T-helper 9 cell (primary cell): ENCODE data around the gene LSAMP.
"Not testable (repeated sequence)": the region's sequence is repeated elsewhere in the genome, so short reads cannot be mapped to it uniquely, and the experiment has no call there.

Source experiments
- DNase-seq: peaks from one replicate; pipeline ENCODE4 v3.0.0-alpha.2; 2020

The LSAMP gene

GRCh38 chr3:115784739-115785536, 660.3 kb downstream of the LSAMP start:
- DNase-seq = no peak

DNA sequence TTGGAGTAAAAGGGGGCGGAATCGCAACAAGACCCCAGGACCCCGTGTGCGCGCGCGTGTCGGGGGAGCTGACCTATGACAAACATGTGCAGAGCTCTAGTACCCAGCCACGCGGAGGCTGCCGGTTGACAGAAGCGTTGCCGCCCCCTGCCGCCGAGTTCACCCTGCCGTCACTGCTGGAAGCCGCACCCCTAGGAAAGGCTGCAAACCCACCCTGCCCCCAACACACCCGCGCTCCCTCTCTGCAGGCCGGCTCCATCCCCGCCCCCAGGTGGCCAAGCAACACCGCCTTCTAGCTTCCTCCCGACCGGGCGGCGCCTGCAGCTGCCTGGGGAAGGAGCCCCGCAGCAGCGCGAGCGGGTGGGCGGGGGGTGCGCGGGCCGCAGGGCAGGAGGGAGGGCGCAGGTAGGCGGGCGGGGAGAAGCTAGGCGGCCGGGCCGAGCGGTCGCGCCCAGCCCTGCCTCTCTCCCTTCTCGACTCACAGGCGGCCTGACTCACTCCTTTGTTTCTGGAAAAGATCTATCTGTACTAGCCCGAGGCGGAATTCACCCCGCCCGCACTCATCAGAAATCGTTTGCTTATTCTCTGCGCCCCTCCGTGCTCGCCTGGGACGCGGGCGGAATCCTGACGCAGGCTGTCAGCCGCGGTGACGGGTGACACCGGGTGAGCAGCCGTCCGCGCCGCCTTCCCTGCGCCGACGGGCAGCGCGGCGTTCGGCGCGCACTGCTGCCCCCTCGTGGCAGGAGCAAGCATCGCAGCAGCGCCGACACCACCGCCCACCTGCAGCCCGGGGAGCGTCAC, 661.1 kb downstream of the LSAMP start:
- peak; percentile 85 for DNase-seq

DNA sequence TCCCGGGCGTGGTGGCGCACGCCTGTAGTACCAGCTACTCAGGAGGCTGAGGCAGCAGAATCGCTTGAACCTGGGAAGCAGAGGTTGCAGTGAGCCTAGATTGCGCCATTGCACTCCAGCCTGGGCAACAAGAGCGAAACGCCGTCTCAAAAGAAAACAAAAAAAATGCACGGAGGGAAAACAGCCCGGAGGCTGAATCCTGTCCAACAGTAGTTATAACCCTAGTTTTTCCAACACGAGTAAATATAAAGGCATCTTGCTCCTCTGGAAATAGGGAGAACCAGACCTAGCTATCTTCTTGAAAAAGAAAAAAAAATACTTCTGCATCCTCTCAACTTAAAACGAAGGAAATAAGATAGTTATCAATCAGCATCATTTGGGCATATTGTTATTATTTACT, 661.9 kb downstream of the LSAMP start:
- DNase-seq = not testable (repeated sequence)

GRCh38 chr3:115779011-115779410, 666.3 kb downstream of the LSAMP start:
- no peak for DNase-seq

- no peak for DNase-seq
Measured at GRCh38 chr3:115772951-115773350, 672.3 kb downstream of the LSAMP start.

DNA sequence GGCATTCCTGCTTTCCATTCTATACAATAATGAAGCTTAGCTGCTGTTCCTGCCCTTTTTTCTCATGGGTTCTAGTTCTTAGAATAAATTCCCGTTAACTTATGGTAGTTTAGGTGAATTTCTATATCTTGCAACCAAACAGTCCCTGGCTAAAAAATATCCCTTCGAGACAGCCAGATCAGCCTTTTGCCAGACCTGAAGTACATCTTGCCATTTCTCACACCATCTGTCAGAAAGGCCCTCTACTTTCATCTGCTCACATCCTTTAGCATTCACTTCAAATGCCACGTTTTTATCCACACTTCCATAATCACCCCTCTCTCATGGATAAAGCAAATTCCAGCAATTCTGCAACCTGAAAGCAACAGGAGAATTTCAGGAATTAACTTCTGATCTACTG, 676.6 kb downstream of the LSAMP start:
- no peak for DNase-seq

DNA sequence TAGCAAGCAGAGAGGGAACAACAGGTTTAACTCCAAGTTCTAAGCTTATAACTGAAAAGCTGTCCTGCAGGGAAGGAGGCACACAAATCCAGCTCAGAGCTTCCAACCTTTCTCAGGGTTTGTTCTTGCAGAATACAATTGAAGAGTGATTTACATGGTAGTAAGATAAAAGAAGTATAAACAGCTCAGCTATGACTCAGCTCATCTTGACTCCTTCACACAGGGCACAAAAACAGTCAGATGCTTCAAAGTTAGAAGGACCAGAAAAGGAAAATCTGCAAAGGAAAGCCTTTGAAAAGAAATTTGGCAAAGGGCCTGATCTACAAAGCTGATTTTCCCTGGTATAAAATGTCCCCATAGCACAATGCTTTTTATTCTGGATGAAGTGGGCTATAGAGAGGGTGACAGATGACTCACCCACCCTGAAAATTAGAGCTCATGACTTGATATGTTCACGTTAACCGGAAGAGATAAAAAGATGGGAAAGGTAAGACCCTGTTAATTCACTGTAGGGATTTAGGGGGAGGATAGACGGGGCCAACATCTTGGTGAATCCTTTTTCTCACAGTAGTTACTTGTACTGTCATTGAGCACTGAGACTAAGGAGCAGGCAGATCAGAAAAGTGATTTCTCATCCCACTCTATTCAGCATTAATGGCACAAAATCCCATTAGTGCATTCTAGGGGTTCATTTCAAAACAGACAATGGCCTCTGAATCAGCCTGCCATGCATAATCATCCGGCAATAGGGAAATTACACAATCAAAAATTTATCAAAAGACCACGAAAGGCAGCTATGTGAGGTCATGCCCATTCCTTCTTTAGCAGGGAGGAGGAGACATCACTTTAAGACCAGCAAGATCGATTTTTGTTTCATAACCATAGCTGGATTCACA, 678.5 kb downstream of the LSAMP start:
- no peak for DNase-seq

DNA sequence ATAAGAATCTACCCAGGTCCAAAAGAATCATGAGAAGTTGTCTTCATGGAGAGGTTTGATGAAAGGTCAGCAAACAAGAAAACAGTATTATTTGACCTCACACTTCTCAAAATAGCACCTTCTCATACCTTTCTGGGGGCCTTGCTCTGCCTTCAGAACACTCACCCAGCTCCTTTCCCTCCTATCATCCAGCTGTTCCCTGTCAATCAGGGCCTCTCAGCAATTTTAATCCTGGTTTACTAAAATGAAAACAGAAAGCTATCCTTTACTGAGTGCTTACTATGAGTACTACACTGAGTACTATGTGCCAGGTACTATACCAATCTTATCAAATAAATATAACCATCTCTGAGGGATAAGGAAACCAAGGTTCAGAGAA, 683.4 kb downstream of the LSAMP start:
- DNase-seq = no peak

DNA sequence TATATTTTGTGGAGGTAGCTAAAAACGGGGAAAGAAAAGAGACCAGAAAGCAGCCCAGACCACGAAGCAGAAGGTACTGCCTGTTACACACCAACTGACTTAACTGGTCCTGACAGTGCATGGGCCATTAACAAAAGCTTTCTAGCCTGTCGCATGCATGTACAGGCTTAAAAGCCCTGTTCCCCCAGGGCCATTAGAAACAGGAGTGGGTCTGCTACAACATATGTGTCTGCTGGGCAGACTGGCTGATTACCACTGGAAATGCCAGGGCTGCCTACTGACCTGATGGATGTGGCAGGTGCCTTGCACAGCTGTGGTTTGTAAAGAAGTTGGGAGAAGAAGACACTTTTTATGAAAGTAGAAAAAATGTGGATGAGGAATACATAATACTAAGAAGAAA, 684.6 kb downstream of the LSAMP start:
- no peak for DNase-seq

DNA sequence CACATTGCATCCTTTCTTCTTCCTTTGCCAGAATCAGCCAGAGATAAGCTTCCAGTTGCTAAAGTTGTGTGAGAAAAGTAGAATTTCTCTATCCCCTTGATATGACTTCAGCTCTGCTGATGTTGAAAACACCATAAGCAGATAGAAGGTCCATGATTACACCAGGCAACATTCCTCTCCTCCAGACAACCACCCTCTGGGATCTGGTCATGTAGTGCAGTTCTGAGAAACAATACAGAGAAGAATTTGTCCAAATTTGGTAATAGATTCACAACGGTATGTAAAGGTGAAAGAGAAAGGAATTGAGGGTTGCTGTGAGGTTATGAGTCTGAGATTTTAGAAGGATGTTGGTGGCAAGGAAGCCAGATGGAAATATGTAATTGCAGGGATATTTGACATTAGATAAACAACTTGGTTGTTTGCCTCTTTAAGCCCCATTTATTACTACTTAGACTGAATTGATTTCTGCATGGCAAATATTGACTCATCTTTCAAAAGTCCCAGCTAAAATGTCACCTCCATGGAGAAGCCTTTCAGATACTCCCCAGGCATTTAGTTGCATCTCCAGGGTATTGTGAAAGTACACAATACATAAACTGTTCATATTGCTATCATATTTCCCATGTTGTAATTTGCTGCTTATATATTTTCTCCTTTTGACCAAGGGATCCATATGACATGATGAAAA, 687.1 kb downstream of the LSAMP start:
- DNase-seq = no peak

DNA sequence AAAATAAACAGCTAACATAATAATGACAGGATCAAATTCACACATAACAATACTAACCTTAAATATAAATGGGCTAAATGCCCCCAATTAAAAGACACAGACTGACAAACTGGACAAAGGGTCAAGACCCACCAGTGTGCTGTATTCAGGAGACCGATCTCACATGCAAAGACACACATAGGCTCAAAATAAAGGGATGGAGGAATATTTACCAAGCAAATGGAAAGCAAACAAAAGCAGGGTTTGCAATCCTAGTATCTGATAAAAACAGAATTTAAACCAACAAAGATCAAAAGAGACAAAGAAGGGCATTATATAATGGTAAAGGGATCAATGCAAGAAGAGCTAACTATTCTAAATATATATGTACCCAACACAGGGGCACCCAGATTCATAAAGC, 692.3 kb downstream of the LSAMP start:
- not testable (repeated sequence) for DNase-seq
